ENCODE results near the gene APBA1. TPM values are rescaled to one million over a fixed set of nuclear protein-coding genes. Genes with fewer than 3 reads are reported as not detected.

Gene APBA1
- total RNA-seq, 1 donor from 2014 or later: 13.0 TPM

DNA sequence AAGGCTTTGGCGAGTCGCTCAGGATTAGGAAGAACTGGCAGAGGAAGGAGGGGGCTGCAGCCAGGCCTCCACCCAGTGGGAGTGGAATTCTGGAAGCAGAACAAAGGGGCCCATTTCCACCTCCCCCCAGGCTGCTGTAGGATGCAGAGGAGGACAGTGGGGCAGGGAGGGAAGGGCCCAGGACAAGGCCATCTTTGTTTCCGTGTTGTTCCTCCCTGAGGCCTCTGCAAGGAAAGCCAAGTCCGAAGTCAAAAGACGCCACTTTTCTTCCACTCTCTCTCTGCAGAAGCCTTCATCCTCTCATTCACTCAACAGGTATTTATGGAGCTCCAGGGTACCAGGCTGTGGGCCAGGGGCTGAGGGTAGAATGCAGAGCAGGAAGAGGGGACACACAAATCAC is 276.5 kb downstream of the APBA1 start:
- no peaks in the 10 kb centered on the region for H3K27me3 Mint-ChIP-seq (ENCODE audit: unreplicated experiment)
- no peak overlapping the region for H3K27ac Mint-ChIP-seq (ENCODE audit: unreplicated experiment)
- TF ChIP-seq CTCF (IDR thresholded peaks at IDR 0.05; ENCODE audit: partially characterized antibody, unreplicated experiment): no peak
- no peak overlapping the region for H3K4me3 Mint-ChIP-seq (ENCODE audit: unreplicated experiment)
- H3K36me3 Mint-ChIP-seq (ENCODE audit: unreplicated experiment): no peaks in the 10 kb centered on the region
- H3K4me1 Mint-ChIP-seq (ENCODE audit: low read depth, unreplicated experiment): no peaks in the 10 kb centered on the region
- peaks cover 4% of the 10 kb centered on the region for H3K9me3 Mint-ChIP-seq (ENCODE audit: unreplicated experiment)
- DNase-seq: no peak

DNA sequence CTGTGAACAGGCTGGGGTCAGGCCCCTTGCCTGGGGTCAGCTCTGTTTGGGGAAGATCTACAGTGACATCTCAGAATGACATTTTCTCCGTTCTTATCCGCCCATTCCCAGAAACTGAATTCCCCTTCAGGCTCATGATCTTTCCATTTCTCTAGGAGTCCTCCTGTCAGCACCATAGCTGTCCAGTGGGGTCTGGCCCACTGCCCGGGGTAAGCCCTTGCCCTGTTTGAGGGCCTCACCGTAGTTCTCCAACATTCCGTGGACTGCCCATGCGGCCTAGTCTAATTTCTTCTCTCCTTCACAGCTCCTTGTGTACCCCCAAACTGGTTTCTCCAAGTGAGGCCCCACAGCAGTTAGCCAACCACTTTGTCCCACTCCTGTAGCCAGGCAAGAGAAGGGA is 278.7 kb downstream of the APBA1 start:
- H3K4me3 Mint-ChIP-seq (ENCODE audit: unreplicated experiment): no peak overlapping the region
- peaks cover 2% of the 10 kb centered on the region for H3K27me3 Mint-ChIP-seq (ENCODE audit: unreplicated experiment)
- no peak overlapping the region for H3K27ac Mint-ChIP-seq (ENCODE audit: unreplicated experiment)
- TF ChIP-seq CTCF (IDR thresholded peaks at IDR 0.05; ENCODE audit: partially characterized antibody, unreplicated experiment): no peak
- H3K4me1 Mint-ChIP-seq (ENCODE audit: low read depth, unreplicated experiment): peaks cover 2% of the 10 kb centered on the region
- no peaks in the 10 kb centered on the region for H3K36me3 Mint-ChIP-seq (ENCODE audit: unreplicated experiment)
- DNase-seq: no peak
- H3K9me3 Mint-ChIP-seq (ENCODE audit: unreplicated experiment): peaks cover 4% of the 10 kb centered on the region

- Mint-ChIP-seq H3K27ac (ENCODE audit: unreplicated experiment) (no peak overlapping the region), H3K4me3 (ENCODE audit: unreplicated experiment) (no peak overlapping the region)
- no peak for TF ChIP-seq CTCF (IDR thresholded peaks at IDR 0.05; ENCODE audit: partially characterized antibody, unreplicated experiment)
Measured at GRCh38 chr9:69392826-69393225, 279.3 kb downstream of the APBA1 start.

DNA sequence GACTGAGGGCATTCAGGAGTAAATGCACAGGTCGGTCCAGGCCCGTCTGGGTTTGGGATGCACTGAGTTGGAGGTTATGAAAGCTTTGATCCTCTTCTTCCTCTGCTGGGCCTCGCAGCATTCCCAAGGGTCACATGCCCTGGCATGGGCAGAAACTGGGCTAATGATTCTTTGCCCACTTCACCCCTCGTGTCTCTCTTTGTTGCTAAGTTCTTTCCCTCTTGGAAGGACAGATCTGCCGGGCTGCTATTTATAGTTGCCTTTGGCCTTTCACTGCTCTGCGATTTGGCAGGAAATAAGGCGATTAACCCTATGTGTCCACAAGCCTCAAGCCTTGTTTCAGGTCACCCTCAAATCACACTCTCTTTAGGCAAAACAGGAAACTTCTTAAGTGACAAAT is 280.2 kb downstream of the APBA1 start:
- Mint-ChIP-seq H3K4me1 (ENCODE audit: low read depth, unreplicated experiment) (peaks cover 2% of the 10 kb centered on the region), H3K4me3 (ENCODE audit: unreplicated experiment) (no peak overlapping the region), H3K27me3 (ENCODE audit: unreplicated experiment) (peaks cover 2% of the 10 kb centered on the region), H3K36me3 (ENCODE audit: unreplicated experiment) (no peaks in the 10 kb centered on the region), H3K27ac (ENCODE audit: unreplicated experiment) (no peak overlapping the region), H3K9me3 (ENCODE audit: unreplicated experiment) (peaks cover 4% of the 10 kb centered on the region)
- no peak for TF ChIP-seq CTCF (IDR thresholded peaks at IDR 0.05; ENCODE audit: partially characterized antibody, unreplicated experiment)
- DNase-seq: no peak

More at GRCh38 chr9:69392826-69393225, 279.3 kb downstream of the APBA1 start:
- DNase-seq: no peak
- Mint-ChIP-seq H3K27me3 (ENCODE audit: unreplicated experiment) (peaks cover 2% of the 10 kb centered on the region), H3K4me1 (ENCODE audit: low read depth, unreplicated experiment) (peaks cover 2% of the 10 kb centered on the region), H3K9me3 (ENCODE audit: unreplicated experiment) (peaks cover 4% of the 10 kb centered on the region), H3K36me3 (ENCODE audit: unreplicated experiment) (no peaks in the 10 kb centered on the region)

- Mint-ChIP-seq H3K4me1 (ENCODE audit: low read depth, unreplicated experiment) (peaks cover 2% of the 10 kb centered on the region), H3K27me3 (ENCODE audit: unreplicated experiment) (peaks cover 2% of the 10 kb centered on the region), H3K27ac (ENCODE audit: unreplicated experiment) (no peak overlapping the region), H3K36me3 (ENCODE audit: unreplicated experiment) (no peaks in the 10 kb centered on the region), H3K4me3 (ENCODE audit: unreplicated experiment) (no peak overlapping the region), H3K9me3 (ENCODE audit: unreplicated experiment) (peaks cover 2% of the 10 kb centered on the region)
- TF ChIP-seq CTCF (IDR thresholded peaks at IDR 0.05; ENCODE audit: partially characterized antibody, unreplicated experiment): no peak
- no peak for DNase-seq
Measured at GRCh38 chr9:69391487-69391886, 280.7 kb downstream of the APBA1 start.
